K562 (cell line): ENCODE measurements around the gene MCFD2. TPM values are rescaled to one million over a fixed set of nuclear protein-coding genes. Genes with fewer than 3 reads are reported as not detected.
"Not testable (repeated sequence)": the region's sequence is repeated elsewhere in the genome, so short reads cannot be mapped to it uniquely, and the experiment has no call there.

Experiments
- ATAC-seq: fragments of 200-7000 bp; cut with Tn5 transposase; 3 replicates; pipeline ENCODE4 v1.9.1; 2020; ENCODE audit warnings: moderate library complexity
- BruUV-seq: library from RNA; stranded (reverse); fragments of 400-500 nt; replicated peaks from 2 replicates; lab custom pipeline; 2021; lab: Mats Ljungman, UMichigan
- CTCF ChIA-PET: fragments of 300-600 bp; formaldehyde crosslinking; extraction: SDS; loops from one replicate; lab custom pipeline; 2021; ENCODE audit warnings: low intra/inter-chr PET ratio; lab: Yijun Ruan, JAX
- POLR2A ChIA-PET: fragments of 300-600, 350-650 bp; sonication (Branson Sonifier 250); formaldehyde crosslinking; extraction: SDS; loops from one replicate; lab custom pipeline; 2021; ENCODE audit warnings: antibody characterized with exemption, inconsistent platforms; lab: Yijun Ruan, JAX
- DNase-seq, 4 experiments: peaks; one replicate each; pipeline versions ENCODE4 v3.0.0 to v3.0.0-alpha.2; 2011 to 2018; ENCODE audit warnings: low spot score in 3 of 4, mixed read lengths in 3 of 4; ENCODE audit errors: extremely low read depth in 1 of 4
- FAIRE-seq: peaks from 2 replicates; lab custom pipeline; 2011; peaks lifted over from hg19 to GRCh38; lab: Jason Lieb, UNC
- H2AFZ ChIP-seq: 2 replicates; pipeline ENCODE4 v1.6.0; 2011; ENCODE audit warnings: low read depth, low read length, control low read depth, inconsistent platforms
- H3K27ac ChIP-seq: fragments of 200-600 bp; 3 replicates; pipeline ENCODE4 v1.8.0; 2011; ENCODE audit warnings: low read depth, mild to moderate bottlenecking, control low read depth, inconsistent platforms, low read length, moderate library complexity, mixed read lengths; ENCODE audit errors: extremely low read depth
- H3K27me3 ChIP-seq, 2 experiments: fragments of 300-600 bp in 1 of 2; 2 replicates in 1 of 2; 3 replicates in 1 of 2; pipeline versions ENCODE4 v1.6.0 to v1.8.0; 2011; ENCODE audit warnings: inconsistent platforms in 2 of 2, low read length in 2 of 2, mild to moderate bottlenecking in 1 of 2, mixed read lengths in 1 of 2, moderate library complexity in 1 of 2; ENCODE audit not compliant: control insufficient read depth in 2 of 2, insufficient read depth in 2 of 2
- H3K36me3 ChIP-seq: fragments of 300-600 bp; 3 replicates; pipeline ENCODE4 v1.8.0; 2011; ENCODE audit warnings: mild to moderate bottlenecking, low read length, inconsistent platforms; ENCODE audit not compliant: control insufficient read depth, insufficient read depth
- H3K4me1 ChIP-seq, 2 experiments: fragments of 200-600 bp in 1 of 2; replicated peaks in 1 of 2; 2 replicates in 1 of 2; 3 replicates in 1 of 2; pipeline versions ENCODE4 v1.5.1 to v1.8.0; 2011; ENCODE audit warnings: inconsistent platforms in 2 of 2, low read length in 2 of 2, mild to moderate bottlenecking in 1 of 2, mixed read lengths in 1 of 2, moderate library complexity in 1 of 2; ENCODE audit not compliant: control insufficient read depth in 2 of 2, insufficient read depth in 2 of 2
- H3K4me2 ChIP-seq: 2 replicates; pipeline ENCODE4 v1.6.1; 2011; ENCODE audit warnings: low read length, control low read depth, inconsistent platforms, mixed read lengths; ENCODE audit not compliant: insufficient read depth
- H3K4me3 ChIP-seq: fragments of 200-600 bp; sonication (generic), shearing (Covaris generic); 2 replicates; pipeline ENCODE4 v1.5.1; 2016; ENCODE audit warnings: control low read depth, inconsistent platforms
- H3K79me2 ChIP-seq: fragments of 200-600 bp; 3 replicates; pipeline ENCODE4 v1.8.0; 2011; ENCODE audit warnings: low read length, inconsistent platforms; ENCODE audit not compliant: control insufficient read depth, insufficient read depth
- H3K9ac ChIP-seq, 2 experiments: 2 replicates each; pipeline versions ENCODE4 v1.6.0 to v1.6.1; 2011; ENCODE audit warnings: low read depth in 2 of 2, low read length in 2 of 2, control low read depth in 1 of 2, inconsistent platforms in 1 of 2, mild to moderate bottlenecking in 1 of 2, mixed read lengths in 1 of 2; ENCODE audit not compliant: insufficient read depth in 1 of 2
- H3K9me1 ChIP-seq: one replicate; pipeline ENCODE4 v1.6.0; 2011; ENCODE audit warnings: inconsistent platforms, mild to moderate bottlenecking, low read length, moderate library complexity; ENCODE audit not compliant: control insufficient read depth, insufficient read depth
- H3K9me3 ChIP-seq: replicated peaks from 2 replicates; pipeline ENCODE4 v1.5.1; 2011; ENCODE audit warnings: low read depth, low read length, inconsistent platforms; ENCODE audit not compliant: control insufficient read depth, insufficient read depth
- H4K20me1 ChIP-seq: replicated peaks from 2 replicates; pipeline ENCODE4 v1.6.1; 2011; ENCODE audit warnings: low read length, inconsistent platforms, mixed read lengths; ENCODE audit not compliant: control insufficient read depth, insufficient read depth
- C11orf30 ChIP-seq: fragments of 450-650 bp; IDR thresholded peaks from 2 replicates; pipeline ENCODE4 v1.6.1; 2016; ENCODE audit warnings: low read depth, mild to moderate bottlenecking
- ZNF316 ChIP-seq: fragments of 450-650 bp; IDR thresholded peaks from 2 replicates; pipeline ENCODE4 v1.6.1; 2016
- ZNF766 ChIP-seq: fragments of 200-800 bp; sonication (Bioruptor generic); conservative IDR thresholded peaks from 2 replicates; pipeline ENCODE4 v1.6.1; 2016; ENCODE audit warnings: missing genetic modification characterization, missing compliant biosample characterization
- WGBS: fragments of 100-300 bp; shearing (Covaris generic); methylation state at CpG from one replicate; pipeline ENCODE4 v1.1.6; 2016; ENCODE audit warnings: low coverage, mixed read lengths; ENCODE audit not compliant: insufficient coverage; ENCODE audit errors: missing lambda C conversion rate; 5-methylcytosine and 5-hydroxymethylcytosine counted together
- in situ Hi-C: fragments of 300-500 bp; cut with MboI; formaldehyde crosslinking; loops from 4 replicates; pipeline ENCODE4 v1.15.0; 2018; ENCODE audit warnings: inconsistent platforms, mixed read lengths
- intact Hi-C: fragments of 100-400 bp; cut with micrococcal nuclease; formaldehyde crosslinking; loops from 2 replicates; pipeline ENCODE4 v1.14.2; 2022
- polyA plus RNA-seq, 8 experiments: library from polyadenylated mRNA; depleted of rRNA in 4 of 8; stranded (reverse) in 5 of 8; unstranded in 3 of 8; fragments of >200 nt; fragmentation: Nextera tagmentation in 2 of 8; fragmentation: Illumina TruSeq in 1 of 8; extraction: Ambion mirVana in 2 of 8; extraction: Trizol in 1 of 8; gene quantifications; 2 replicates each; pipeline versions ENCODE4 v1.2.1 to v1.2.3, GENCODE V29; 2011 to 2014; ENCODE audit warnings: inconsistent platforms in 1 of 8, missing spikeins in 1 of 8
- total RNA-seq, 7 experiments: library from RNA; depleted of rRNA in 6 of 7; stranded (reverse); fragments of >200 nt in 6 of 7; fragmentation: Illumina TruSeq in 2 of 7; extraction: Trizol in 2 of 7; gene quantifications; 2 replicates each; pipeline versions ENCODE4 v1.2.1 to v1.2.3, GENCODE V29; 2011 to 2021; ENCODE audit warnings: low replicate concordance in 1 of 7
- TF ChIP-seq, protein P1 (sequence below): sonication (generic); formaldehyde crosslinking; IDR thresholded peaks from 2 replicates; pipeline ENCODE4 v1.8.1; 2023; ENCODE audit warnings: mild to moderate bottlenecking, missing genetic modification reagents

Gene MCFD2
- total and polyA plus RNA-seq, 9 of the 15 experiments (the other 6 are each of a cell fraction or from before 2014, with no cell fraction given) = 78.6 to 237 (median 123) TPM

DNA sequence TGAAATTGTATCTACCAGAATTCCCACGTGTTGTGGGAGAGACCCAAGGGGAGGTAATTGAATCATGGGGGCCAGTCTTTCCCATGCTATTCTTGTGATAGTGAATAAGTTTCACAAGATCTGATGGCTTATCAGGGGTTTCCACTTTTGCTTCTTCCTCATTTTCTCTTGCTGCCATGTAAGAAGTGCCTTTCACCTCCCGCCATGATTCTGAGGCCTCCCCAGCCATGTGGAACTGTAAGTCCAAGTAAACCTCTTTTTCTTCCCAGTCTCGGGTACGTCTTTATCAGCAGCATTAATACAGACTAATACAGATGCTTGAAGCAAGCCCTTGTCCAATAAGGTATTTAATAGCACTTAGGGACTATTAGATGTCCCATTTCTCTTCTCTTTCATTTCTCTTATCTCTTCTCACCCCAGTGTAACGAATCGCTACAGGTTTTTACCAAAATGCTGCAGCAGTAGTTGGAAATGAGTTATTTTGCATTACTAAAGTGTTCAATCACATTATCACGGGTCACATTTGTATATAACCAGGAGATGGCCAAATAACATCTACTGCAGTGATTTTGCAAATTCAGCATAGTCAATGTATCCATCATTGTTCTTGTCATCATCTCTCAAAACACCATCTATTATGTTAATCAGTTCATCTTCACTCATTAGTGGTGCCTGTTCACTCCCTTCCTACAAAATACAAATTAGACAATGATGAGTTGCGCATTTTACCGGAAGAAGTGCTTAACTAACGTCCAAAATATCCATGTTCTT is 10.5 kb downstream of the MCFD2 start:
- H4K20me1 ChIP-seq = peaks cover 11% of the 10 kb centered on the region; the same call in 1 of the 2 replicates
- DNase-seq, H3K9me3 ChIP-seq, H3K4me2 ChIP-seq, intact Hi-C loops, ATAC-seq, H3K27ac ChIP-seq, H3K4me3 ChIP-seq, H3K27me3 ChIP-seq, H3K9ac ChIP-seq, in situ Hi-C loops, H3K9me1 ChIP-seq, H2AFZ ChIP-seq, FAIRE-seq: not testable (repeated sequence)
- ChIA-PET POLR2A (interaction anchor here (1.1 kb wide), 1 partner anchor 20 kb away, joined by 3 read pairs; no protein-coding TSS in a partner anchor), CTCF (interaction anchor here (0.7 kb wide), 1 partner anchor 565 kb away, joined by 4 read pairs; no protein-coding TSS in a partner anchor)
- peaks cover 52% of the 10 kb centered on the region for H3K36me3 ChIP-seq
- H3K4me1 ChIP-seq = peaks cover 6 to 21% of the 10 kb centered on the region in 2 experiments; a peak in 4 of 5 replicates
- TF ChIP-seq ZNF316 (peak; percentile 58), ZNF766 (CRISPR knock-in tag) (peak; percentile 81), C11orf30 (peak; percentile 40; the same call in 1 of the 2 replicates)
- TF ChIP-seq, protein P1, sequence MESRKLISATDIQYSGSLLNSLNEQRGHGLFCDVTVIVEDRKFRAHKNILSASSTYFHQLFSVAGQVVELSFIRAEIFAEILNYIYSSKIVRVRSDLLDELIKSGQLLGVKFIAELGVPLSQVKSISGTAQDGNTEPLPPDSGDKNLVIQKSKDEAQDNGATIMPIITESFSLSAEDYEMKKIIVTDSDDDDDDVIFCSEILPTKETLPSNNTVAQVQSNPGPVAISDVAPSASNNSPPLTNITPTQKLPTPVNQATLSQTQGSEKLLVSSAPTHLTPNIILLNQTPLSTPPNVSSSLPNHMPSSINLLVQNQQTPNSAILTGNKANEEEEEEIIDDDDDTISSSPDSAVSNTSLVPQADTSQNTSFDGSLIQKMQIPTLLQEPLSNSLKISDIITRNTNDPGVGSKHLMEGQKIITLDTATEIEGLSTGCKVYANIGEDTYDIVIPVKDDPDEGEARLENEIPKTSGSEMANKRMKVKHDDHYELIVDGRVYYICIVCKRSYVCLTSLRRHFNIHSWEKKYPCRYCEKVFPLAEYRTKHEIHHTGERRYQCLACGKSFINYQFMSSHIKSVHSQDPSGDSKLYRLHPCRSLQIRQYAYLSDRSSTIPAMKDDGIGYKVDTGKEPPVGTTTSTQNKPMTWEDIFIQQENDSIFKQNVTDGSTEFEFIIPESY (CRISPR knock-in tag) = peak; percentile 73
- WGBS = 87% methylated on average over 10 of the region's 10 CpGs
- peaks cover 12% of the 10 kb centered on the region for H3K79me2 ChIP-seq
- BruUV-seq = TSS peak; percentile 18
